K562 (cell line): ENCODE results near the gene ADARB2. TPM values are rescaled to one million over a fixed set of nuclear protein-coding genes. Genes with fewer than 3 reads are reported as not detected.

Experiments used
- ATAC-seq: fragments of 200-7000 bp; cut with Tn5 transposase; 3 replicates; pipeline ENCODE4 v1.9.1; 2020; ENCODE audit warnings: moderate library complexity
- BruUV-seq: library from RNA; stranded (reverse); fragments of 400-500 nt; replicated peaks from 2 replicates; lab custom pipeline; 2021; lab: Mats Ljungman, UMichigan
- CTCF ChIA-PET: fragments of 300-600 bp; formaldehyde crosslinking; extraction: SDS; loops from one replicate; lab custom pipeline; 2021; ENCODE audit warnings: low intra/inter-chr PET ratio; lab: Yijun Ruan, JAX
- POLR2A ChIA-PET: fragments of 300-600, 350-650 bp; sonication (Branson Sonifier 250); formaldehyde crosslinking; extraction: SDS; loops from one replicate; lab custom pipeline; 2021; ENCODE audit warnings: antibody characterized with exemption, inconsistent platforms; lab: Yijun Ruan, JAX
- DNase-seq, 4 experiments: peaks; one replicate each; pipeline versions ENCODE4 v3.0.0 to v3.0.0-alpha.2; 2011 to 2018; ENCODE audit warnings: low spot score in 3 of 4, mixed read lengths in 3 of 4; ENCODE audit errors: extremely low read depth in 1 of 4
- FAIRE-seq: peaks from 2 replicates; lab custom pipeline; 2011; peaks lifted over from hg19 to GRCh38; lab: Jason Lieb, UNC
- H2AFZ ChIP-seq: 2 replicates; pipeline ENCODE4 v1.6.0; 2011; ENCODE audit warnings: low read depth, low read length, control low read depth, inconsistent platforms
- H3K27ac ChIP-seq: fragments of 200-600 bp; 3 replicates; pipeline ENCODE4 v1.8.0; 2011; ENCODE audit warnings: low read depth, mild to moderate bottlenecking, control low read depth, inconsistent platforms, low read length, moderate library complexity, mixed read lengths; ENCODE audit errors: extremely low read depth
- H3K27me3 ChIP-seq, 2 experiments: fragments of 300-600 bp in 1 of 2; 2 replicates in 1 of 2; 3 replicates in 1 of 2; pipeline versions ENCODE4 v1.6.0 to v1.8.0; 2011; ENCODE audit warnings: inconsistent platforms in 2 of 2, low read length in 2 of 2, mild to moderate bottlenecking in 1 of 2, mixed read lengths in 1 of 2, moderate library complexity in 1 of 2; ENCODE audit not compliant: control insufficient read depth in 2 of 2, insufficient read depth in 2 of 2
- H3K36me3 ChIP-seq: fragments of 300-600 bp; 3 replicates; pipeline ENCODE4 v1.8.0; 2011; ENCODE audit warnings: mild to moderate bottlenecking, low read length, inconsistent platforms; ENCODE audit not compliant: control insufficient read depth, insufficient read depth
- H3K4me1 ChIP-seq, 2 experiments: fragments of 200-600 bp in 1 of 2; replicated peaks in 1 of 2; 2 replicates in 1 of 2; 3 replicates in 1 of 2; pipeline versions ENCODE4 v1.5.1 to v1.8.0; 2011; ENCODE audit warnings: inconsistent platforms in 2 of 2, low read length in 2 of 2, mild to moderate bottlenecking in 1 of 2, mixed read lengths in 1 of 2, moderate library complexity in 1 of 2; ENCODE audit not compliant: control insufficient read depth in 2 of 2, insufficient read depth in 2 of 2
- H3K4me2 ChIP-seq: 2 replicates; pipeline ENCODE4 v1.6.1; 2011; ENCODE audit warnings: low read length, control low read depth, inconsistent platforms, mixed read lengths; ENCODE audit not compliant: insufficient read depth
- H3K4me3 ChIP-seq: fragments of 200-600 bp; sonication (generic), shearing (Covaris generic); 2 replicates; pipeline ENCODE4 v1.5.1; 2016; ENCODE audit warnings: control low read depth, inconsistent platforms
- H3K79me2 ChIP-seq: fragments of 200-600 bp; 3 replicates; pipeline ENCODE4 v1.8.0; 2011; ENCODE audit warnings: low read length, inconsistent platforms; ENCODE audit not compliant: control insufficient read depth, insufficient read depth
- H3K9ac ChIP-seq, 2 experiments: 2 replicates each; pipeline versions ENCODE4 v1.6.0 to v1.6.1; 2011; ENCODE audit warnings: low read depth in 2 of 2, low read length in 2 of 2, control low read depth in 1 of 2, inconsistent platforms in 1 of 2, mild to moderate bottlenecking in 1 of 2, mixed read lengths in 1 of 2; ENCODE audit not compliant: insufficient read depth in 1 of 2
- H3K9me1 ChIP-seq: one replicate; pipeline ENCODE4 v1.6.0; 2011; ENCODE audit warnings: inconsistent platforms, mild to moderate bottlenecking, low read length, moderate library complexity; ENCODE audit not compliant: control insufficient read depth, insufficient read depth
- H3K9me3 ChIP-seq: replicated peaks from 2 replicates; pipeline ENCODE4 v1.5.1; 2011; ENCODE audit warnings: low read depth, low read length, inconsistent platforms; ENCODE audit not compliant: control insufficient read depth, insufficient read depth
- H4K20me1 ChIP-seq: replicated peaks from 2 replicates; pipeline ENCODE4 v1.6.1; 2011; ENCODE audit warnings: low read length, inconsistent platforms, mixed read lengths; ENCODE audit not compliant: control insufficient read depth, insufficient read depth
- E2F3 ChIP-seq: fragments of 250-450 bp; sonication (Bioruptor Pico); IDR thresholded peaks from 2 replicates; pipeline ENCODE4 v1.4.0; 2020; ENCODE audit warnings: mild to moderate bottlenecking
- L3MBTL2 ChIP-seq: fragments of 450-650 bp; IDR thresholded peaks from 2 replicates; pipeline ENCODE4 v1.6.1; 2016; ENCODE audit warnings: mild to moderate bottlenecking, moderate library complexity
- NFYB ChIP-seq: IDR thresholded peaks from 2 replicates; pipeline ENCODE4 v1.6.1; 2011; ENCODE audit warnings: mild to moderate bottlenecking, moderate library complexity; ENCODE audit not compliant: insufficient read length; ENCODE audit errors: extremely low read depth
- PHTF2 ChIP-seq: fragments of 250-450 bp; sonication (Bioruptor Pico); IDR thresholded peaks from 2 replicates; pipeline ENCODE4 v1.5.0; 2021; ENCODE audit warnings: mild to moderate bottlenecking
- RAD51 ChIP-seq: fragments of 450-650 bp; IDR thresholded peaks from 2 replicates; pipeline ENCODE4 v1.7.1; 2016; ENCODE audit warnings: low read depth, mild to moderate bottlenecking, borderline replicate concordance
- TFE3 ChIP-seq: fragments of 450-650 bp; formaldehyde crosslinking; IDR thresholded peaks from 2 replicates; pipeline ENCODE4 v1.4.0; 2020; ENCODE audit warnings: mild to moderate bottlenecking, mixed read lengths
- USF1 ChIP-seq: sonication (generic); formaldehyde crosslinking; IDR thresholded peaks from 2 replicates; pipeline ENCODE4 v1.9.0; 2022; ENCODE audit warnings: mild to moderate bottlenecking, missing genetic modification reagents
- USF2 ChIP-seq: sonication (generic); formaldehyde crosslinking; IDR thresholded peaks from 2 replicates; pipeline ENCODE4 v1.5.0; 2020; ENCODE audit warnings: missing genetic modification reagents
- ZFP36 ChIP-seq: fragments of 150-350 bp; IDR thresholded peaks from 2 replicates; pipeline ENCODE4 v1.6.1; 2018; ENCODE audit warnings: low read length, low read depth; ENCODE audit not compliant: partially characterized antibody
- ZNF395 ChIP-seq: fragments of 200-800 bp; sonication (Bioruptor generic); IDR thresholded peaks from 2 replicates; pipeline ENCODE4 v1.6.1; 2017; ENCODE audit warnings: missing genetic modification characterization, missing compliant biosample characterization
- WGBS: fragments of 100-300 bp; shearing (Covaris generic); methylation state at CpG from one replicate; pipeline ENCODE4 v1.1.6; 2016; ENCODE audit warnings: low coverage, mixed read lengths; ENCODE audit not compliant: insufficient coverage; ENCODE audit errors: missing lambda C conversion rate; 5-methylcytosine and 5-hydroxymethylcytosine counted together
- in situ Hi-C: fragments of 300-500 bp; cut with MboI; formaldehyde crosslinking; loops from 4 replicates; pipeline ENCODE4 v1.15.0; 2018; ENCODE audit warnings: inconsistent platforms, mixed read lengths
- intact Hi-C: fragments of 100-400 bp; cut with micrococcal nuclease; formaldehyde crosslinking; loops from 2 replicates; pipeline ENCODE4 v1.14.2; 2022
- polyA plus RNA-seq, 8 experiments: library from polyadenylated mRNA; depleted of rRNA in 4 of 8; stranded (reverse) in 5 of 8; unstranded in 3 of 8; fragments of >200 nt; fragmentation: Nextera tagmentation in 2 of 8; fragmentation: Illumina TruSeq in 1 of 8; extraction: Ambion mirVana in 2 of 8; extraction: Trizol in 1 of 8; gene quantifications; 2 replicates each; pipeline versions ENCODE4 v1.2.1 to v1.2.3, GENCODE V29; 2011 to 2014; ENCODE audit warnings: inconsistent platforms in 1 of 8, missing spikeins in 1 of 8
- total RNA-seq, 7 experiments: library from RNA; depleted of rRNA in 6 of 7; stranded (reverse); fragments of >200 nt in 6 of 7; fragmentation: Illumina TruSeq in 2 of 7; extraction: Trizol in 2 of 7; gene quantifications; 2 replicates each; pipeline versions ENCODE4 v1.2.1 to v1.2.3, GENCODE V29; 2011 to 2021; ENCODE audit warnings: low replicate concordance in 1 of 7
- TF ChIP-seq, protein P1 (sequence below), 2 experiments: IDR thresholded peaks; 2 replicates each; pipeline ENCODE4 v1.6.1; 2011; ENCODE audit warnings: borderline replicate concordance in 1 of 2, control low read depth in 1 of 2, low read depth in 1 of 2, low read length in 1 of 2, mild to moderate bottlenecking in 1 of 2, mixed read lengths in 1 of 2, moderate library complexity in 1 of 2; ENCODE audit not compliant: insufficient read depth in 1 of 2, insufficient read length in 1 of 2, poor library complexity in 1 of 2, severe bottlenecking in 1 of 2; ENCODE audit errors: extremely low read depth in 1 of 2

Gene ADARB2
- total and polyA plus RNA-seq, 9 of the 15 experiments (the other 6 are each of a cell fraction or from before 2014, with no cell fraction given) = not detected

GRCh38 chr10:1526436-1527055, 210.8 kb downstream of the ADARB2 start:
- ATAC-seq = peak; percentile 87
- POLR2A ChIA-PET = interaction anchor here (0.6 to 1.6 kb wide), 3 partner anchors 9 to 22 kb away, joined by 3 to 5 read pairs (median 3); no protein-coding TSS in a partner anchor

More at GRCh38 chr10:1526436-1527055, 210.8 kb downstream of the ADARB2 start:
- BruUV-seq = no TSS peak
- 4% methylated on average over 14 of the region's 18 CpGs for WGBS
- Histone ChIP-seq H4K20me1 (peaks cover 5% of the 10 kb centered on the region; the same call in 1 of the 2 replicates), H3K9me1 (no peaks in the 10 kb centered on the region), H3K4me3 (no peak overlapping the region), H2AFZ (0 out of 2 replicates have a peak overlapping the region, but pooled peaks have one; percentile 55), H3K27me3 (peaks cover 10 to 43% of the 10 kb centered on the region in 2 experiments; a peak in 4 of 5 replicates), H3K27ac (no peak overlapping the region), H3K36me3 (no peaks in the 10 kb centered on the region), H3K4me1 (peaks cover 0 to 4% of the 10 kb centered on the region in 2 experiments; a peak in 2 of 5 replicates), H3K79me2 (no peaks in the 10 kb centered on the region), H3K9me3 (no peaks in the 10 kb centered on the region), H3K4me2 (peak overlapping the region; percentile 41; the same call in 1 of the 2 replicates), H3K9ac (no peak overlapping the region)
- FAIRE-seq (no peak), DNase-seq (peak; percentile 12 to 44 (median 31))
- CTCF ChIA-PET = no interaction called here
- peak; percentile 40; the same call in 1 of the 2 replicates for TF ChIP-seq USF1 (CRISPR knock-in tag)
- no peak for TF ChIP-seq PHTF2 (CRISPR knock-in tag)
- 0 out of 2 replicates have a peak, but pooled peaks have one; percentile 20 for TF ChIP-seq L3MBTL2
- no peak for TF ChIP-seq ZFP36
- peak; percentile 79 for TF ChIP-seq USF2 (CRISPR knock-in tag)
- TF ChIP-seq NFYB = peak; percentile 76
- TF ChIP-seq E2F3 = no peak
- peak; percentile 2; the same call in 1 of the 2 replicates for TF ChIP-seq TFE3 (CRISPR knock-in tag)
- no peak for TF ChIP-seq ZNF395
- TF ChIP-seq RAD51 = peak; percentile 62; the same call in 1 of the 2 replicates
- TF ChIP-seq, protein P1, sequence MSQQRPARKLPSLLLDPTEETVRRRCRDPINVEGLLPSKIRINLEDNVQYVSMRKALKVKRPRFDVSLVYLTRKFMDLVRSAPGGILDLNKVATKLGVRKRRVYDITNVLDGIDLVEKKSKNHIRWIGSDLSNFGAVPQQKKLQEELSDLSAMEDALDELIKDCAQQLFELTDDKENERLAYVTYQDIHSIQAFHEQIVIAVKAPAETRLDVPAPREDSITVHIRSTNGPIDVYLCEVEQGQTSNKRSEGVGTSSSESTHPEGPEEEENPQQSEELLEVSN (IDR thresholded peaks at IDR 0.05; ENCODE audit: borderline replicate concordance in 1 of 2, extremely low read depth in 1 of 2, insufficient read depth in 1 of 2, insufficient read length in 1 of 2, low read depth in 1 of 2, low read length in 1 of 2, poor library complexity in 1 of 2, severe bottlenecking in 1 of 2) = peak in 1 of 2 experiments; percentile 31
- in situ Hi-C loops = no loop called here
- intact Hi-C loops = no loop called here
